G401 (cell line): ENCODE results near the gene LRRC4. TPM values are rescaled to one million over a fixed set of nuclear protein-coding genes. Genes with fewer than 3 reads are reported as not detected.

Experiments
- DNase-seq: peaks from one replicate; pipeline ENCODE4 v3.0.0-alpha.2; 2015; ENCODE audit warnings: low spot score
- in situ Hi-C: cut with HindIII; loops from 2 replicates; pipeline ENCODE4 v1.10.0; 2016; ENCODE audit warnings: low sequenced_read_pairs, mixed read lengths
- total RNA-seq: library from RNA; depleted of rRNA; stranded (reverse); fragments of >200 nt; shearing (Covaris generic); gene quantifications from 2 replicates; pipeline ENCODE4 v1.2.3, GENCODE V29; 2014; rRNA removed

LRRC4 gene, protein sequence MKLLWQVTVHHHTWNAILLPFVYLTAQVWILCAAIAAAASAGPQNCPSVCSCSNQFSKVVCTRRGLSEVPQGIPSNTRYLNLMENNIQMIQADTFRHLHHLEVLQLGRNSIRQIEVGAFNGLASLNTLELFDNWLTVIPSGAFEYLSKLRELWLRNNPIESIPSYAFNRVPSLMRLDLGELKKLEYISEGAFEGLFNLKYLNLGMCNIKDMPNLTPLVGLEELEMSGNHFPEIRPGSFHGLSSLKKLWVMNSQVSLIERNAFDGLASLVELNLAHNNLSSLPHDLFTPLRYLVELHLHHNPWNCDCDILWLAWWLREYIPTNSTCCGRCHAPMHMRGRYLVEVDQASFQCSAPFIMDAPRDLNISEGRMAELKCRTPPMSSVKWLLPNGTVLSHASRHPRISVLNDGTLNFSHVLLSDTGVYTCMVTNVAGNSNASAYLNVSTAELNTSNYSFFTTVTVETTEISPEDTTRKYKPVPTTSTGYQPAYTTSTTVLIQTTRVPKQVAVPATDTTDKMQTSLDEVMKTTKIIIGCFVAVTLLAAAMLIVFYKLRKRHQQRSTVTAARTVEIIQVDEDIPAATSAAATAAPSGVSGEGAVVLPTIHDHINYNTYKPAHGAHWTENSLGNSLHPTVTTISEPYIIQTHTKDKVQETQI
- total RNA-seq: 0.10 and 0.12 TPM in 2 replicates

DNA sequence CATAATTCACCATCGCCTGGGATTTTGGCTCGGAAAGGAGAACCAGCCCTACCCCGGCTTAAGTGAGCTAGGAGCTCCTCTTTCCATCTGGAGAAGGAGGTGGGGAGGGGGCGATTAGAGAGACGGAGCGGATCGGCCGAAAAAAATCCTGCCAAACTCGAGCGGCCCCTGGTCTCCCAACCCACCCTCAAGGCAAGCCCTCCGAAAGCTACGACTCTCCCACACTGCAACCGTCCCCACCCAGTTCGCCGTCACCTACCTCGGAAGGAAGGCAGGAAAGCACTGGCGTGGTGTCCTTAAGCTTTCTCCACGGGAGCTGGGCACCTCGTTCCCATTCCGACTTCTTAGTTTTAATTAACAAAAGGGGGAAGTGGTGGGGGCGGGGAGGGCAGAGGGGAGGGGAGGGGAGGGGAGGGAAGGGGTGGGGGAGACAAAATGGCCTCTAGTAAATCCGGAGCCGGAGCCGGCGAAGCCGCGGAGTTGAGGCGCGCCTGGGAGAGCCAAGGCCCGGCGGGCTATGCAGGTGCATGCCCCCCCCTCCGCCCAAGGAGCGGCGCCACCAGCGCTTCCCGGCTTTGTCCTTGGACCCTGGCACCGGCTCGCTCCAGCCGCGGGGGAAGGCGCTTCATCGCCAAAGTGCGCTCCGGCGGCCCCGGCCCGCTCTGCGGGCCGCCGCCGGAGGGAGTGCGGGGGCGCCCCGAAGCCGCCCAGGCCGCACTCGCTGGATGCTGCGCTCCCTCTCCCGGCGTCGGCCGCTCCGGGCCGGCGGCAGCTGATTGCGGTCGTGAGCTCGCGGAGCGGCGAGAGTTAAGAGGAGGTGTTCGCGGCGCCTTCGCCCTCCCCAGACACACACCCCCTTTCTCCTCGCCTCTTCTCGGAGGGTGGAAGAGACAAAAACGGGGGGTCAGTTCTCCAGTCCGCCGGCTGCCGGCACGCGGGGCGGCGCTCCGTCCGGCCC is at the start of gene LRRC4:
Gene LRRC4 (minus strand): TSS at position 784 of the 958 bp plus-strand sequence. CDS start 797 bp downstream, outside the sequence.
- peak; percentile 64 for DNase-seq
- in situ Hi-C loops: no loop called here

DNA sequence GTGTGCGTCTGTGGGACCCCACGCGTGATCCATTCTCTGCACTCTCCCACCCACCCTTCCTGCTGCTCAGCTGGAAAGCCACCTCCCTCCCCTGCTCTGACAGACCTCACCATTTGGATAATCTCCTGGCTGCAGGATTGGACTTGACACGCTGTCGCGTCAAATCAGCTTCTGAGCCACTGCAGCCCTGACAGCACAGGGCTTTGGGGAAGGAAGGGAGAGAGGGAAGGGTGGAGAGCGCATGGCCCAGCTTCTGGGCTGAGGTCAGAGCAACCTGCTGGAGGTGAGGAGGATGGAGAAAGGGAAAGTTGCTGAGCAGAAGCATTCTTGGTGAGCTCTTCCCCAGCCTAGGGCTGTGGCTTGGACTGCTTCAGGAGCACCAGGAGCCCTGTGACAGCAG is 48.9 kb upstream of the LRRC4 start:
- no peak for DNase-seq
- in situ Hi-C loops: no loop called here

DNA sequence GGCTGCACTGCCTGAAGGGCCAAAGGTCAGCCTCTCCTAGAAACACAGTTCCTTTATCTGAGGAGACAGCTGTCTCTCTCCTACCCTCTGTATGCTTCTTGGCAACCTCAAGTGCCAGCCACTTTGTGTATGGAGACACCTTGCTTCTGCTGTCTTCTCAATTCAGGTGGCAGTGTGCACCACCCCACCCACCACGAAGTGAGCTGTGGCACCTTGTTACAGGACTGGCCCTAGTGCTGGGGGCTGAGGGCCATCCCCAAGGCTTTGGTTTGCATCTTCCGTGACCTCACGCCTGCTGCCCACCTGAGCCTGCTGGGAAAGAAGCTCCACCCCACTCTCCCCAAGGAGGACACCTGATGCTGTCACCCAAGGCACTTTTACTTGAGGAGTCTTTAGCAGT is 47.1 kb upstream of the LRRC4 start:
- DNase-seq: no peak
- in situ Hi-C loops: no loop called here

DNA sequence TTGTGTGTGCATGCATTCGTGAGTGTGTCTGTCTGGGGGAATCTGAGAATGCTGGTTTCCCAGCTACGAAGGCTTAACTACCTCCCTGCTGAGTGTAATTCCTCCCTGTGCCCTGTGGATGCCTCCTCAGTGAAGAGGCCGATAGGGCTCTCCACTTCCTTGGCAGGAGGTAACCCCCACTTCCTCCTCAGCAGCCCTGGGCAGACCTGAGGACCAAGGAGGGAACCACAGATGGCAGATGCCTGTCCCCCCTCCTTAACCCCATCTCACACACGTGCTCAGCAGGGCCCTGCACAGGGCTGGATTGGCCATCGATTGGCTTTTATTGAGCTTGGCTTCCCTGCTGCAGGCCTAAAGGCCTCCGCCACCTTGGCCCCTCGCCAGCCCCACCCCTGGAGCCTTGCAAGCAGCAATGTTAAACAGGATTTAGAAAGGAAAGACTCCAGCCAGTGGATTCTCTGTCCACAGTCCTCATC is 45.6 kb upstream of the LRRC4 start:
- peak; percentile 52 for DNase-seq
- in situ Hi-C loops: no loop called here

DNA sequence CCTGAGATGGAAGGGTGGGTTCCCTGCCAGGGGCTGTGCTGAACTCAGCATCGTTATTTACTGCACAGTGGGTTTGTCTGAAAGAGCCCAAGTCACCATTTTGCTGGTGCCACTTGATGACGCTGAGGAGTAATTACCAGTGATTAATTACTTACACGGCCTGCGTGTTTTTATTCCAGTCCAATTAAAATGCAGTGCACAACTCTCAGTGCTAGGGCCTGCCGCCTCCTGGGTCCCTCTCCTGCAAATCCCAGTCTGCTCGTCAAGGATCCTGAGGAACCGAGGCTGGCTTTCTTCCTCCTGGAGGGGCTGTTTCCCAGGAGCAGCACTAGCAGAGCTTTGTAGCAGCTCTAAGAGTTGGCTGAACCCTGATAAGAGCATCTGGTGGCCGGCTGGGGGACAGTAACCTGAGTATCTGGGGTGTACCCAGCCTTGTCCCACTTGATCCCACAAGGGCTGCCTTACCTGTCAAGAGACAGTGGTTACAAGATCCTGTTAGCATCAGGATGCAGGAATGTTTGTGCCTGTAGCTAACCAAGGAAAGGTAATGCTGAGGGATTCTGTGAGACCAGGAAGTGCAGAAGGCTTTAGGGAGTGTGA is 45.1 kb upstream of the LRRC4 start:
- peak; percentile 50 for DNase-seq
- in situ Hi-C loops: no loop called here

DNA sequence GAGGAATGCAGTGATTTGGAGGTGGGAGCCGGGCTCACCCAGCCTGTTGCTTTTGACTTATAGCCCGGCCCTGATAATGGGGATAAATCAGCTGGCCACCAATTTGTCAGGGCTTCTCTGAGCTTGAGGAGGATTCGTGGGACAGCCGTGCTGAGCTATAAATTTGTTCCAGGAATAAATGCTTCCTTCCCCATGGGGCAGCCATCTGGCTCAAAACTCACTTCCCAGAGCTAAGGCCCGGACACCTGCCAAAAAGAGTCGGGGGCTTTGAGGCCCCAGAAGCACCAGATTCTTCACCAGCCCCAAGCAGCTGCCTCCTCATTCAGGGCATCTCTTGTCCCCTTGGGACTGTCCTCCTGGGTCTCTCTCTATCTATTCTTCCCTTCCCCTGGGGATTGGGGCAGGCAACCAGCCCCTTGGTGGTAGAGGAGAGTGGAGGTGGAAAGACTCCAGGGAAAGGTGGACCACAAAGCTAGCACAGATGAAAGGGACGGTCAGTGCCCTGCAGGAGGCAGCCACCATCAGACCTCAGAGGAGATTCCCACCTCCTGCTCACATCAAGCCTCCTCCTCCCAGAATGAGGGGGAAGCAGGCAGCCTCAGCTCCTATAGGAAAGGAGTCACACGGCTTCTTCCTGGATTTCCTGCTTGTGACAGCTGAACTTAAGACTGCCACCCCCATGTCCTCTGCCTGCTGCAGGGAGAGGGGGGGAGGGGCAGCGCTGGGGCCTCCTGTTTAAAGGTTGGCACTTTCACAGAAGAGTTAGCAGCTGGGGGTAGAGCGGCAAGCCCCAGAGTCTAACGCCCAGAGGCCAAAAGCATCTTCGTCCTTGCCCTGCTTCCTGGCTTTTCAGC is 44.2 kb upstream of the LRRC4 start:
- peak; percentile 40 for DNase-seq
- in situ Hi-C loops: no loop called here

- in situ Hi-C loops: no loop called here
- DNase-seq: no peak
These were observed 43.5 kb upstream of the LRRC4 start for GRCh38 chr7:128074736-128075135.

DNA sequence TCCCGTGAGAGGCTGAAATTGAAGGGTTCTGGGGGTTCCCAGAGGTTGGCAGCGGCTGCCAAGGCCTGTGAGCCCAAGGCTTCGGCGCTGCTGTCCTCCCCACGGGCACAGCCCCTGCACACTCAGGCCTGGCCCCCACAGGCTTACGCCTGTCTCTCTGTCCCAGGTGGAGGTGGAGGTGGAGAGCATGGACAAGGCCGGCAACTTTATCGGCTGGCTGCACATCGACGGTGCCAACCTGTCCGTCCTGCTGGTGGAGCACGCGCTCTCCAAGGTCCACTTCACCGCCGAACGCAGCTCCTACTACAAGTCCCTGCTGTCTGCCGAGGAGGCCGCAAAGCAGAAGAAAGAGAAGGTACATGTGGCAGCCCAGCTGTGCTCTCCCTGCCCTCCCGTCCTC is 43.1 kb upstream of the LRRC4 start:
- in situ Hi-C loops: no loop called here

GRCh38 chr7:128073671-128074310 is 42.6 kb upstream of the LRRC4 start:
- no peak for DNase-seq
- in situ Hi-C loops: no loop called here

More for the DNA sequence above, 43.1 kb upstream of the LRRC4 start:
- DNase-seq: no peak

DNA sequence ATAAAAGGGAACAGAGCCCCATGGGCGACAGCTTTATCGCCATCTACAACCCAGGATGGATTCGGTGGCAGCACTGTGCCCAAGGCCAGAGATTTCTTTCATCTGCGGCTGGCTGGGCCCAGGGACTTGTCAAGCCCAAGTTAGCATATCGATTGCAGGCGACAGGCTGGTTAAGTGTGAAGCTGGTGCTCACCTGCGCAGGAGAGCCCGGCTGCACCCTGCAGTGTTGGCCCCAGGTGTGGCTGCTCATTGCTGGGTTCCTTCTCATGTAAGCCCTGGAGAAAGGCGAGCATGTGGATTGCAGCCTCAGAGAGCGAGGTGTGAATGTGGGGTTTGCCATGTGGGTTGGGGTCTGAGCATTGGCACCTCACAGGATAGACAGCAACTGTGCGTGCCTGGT is 40.6 kb upstream of the LRRC4 start:
- in situ Hi-C loops: no loop called here
- no peak for DNase-seq

DNA sequence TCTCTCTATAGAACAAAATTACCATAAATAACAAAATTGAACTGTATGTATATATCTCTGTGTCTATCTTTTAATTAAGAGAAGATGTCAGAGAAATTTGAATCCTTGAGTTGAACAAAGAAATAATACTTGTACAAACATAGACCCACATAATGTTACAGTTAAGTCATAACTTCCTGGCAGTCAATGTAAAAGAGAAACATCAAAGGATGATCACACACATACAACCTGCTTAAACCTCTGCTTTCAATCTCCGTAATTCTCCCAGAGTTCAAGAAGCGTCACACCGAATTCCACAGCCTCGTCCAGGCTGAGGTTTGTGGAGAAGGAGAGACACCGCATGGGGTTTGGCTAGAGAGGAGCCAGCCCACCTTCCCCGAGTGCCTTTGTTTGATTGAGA is 40.1 kb upstream of the LRRC4 start:
- in situ Hi-C loops: no loop called here
- DNase-seq: no peak

- DNase-seq: no peak
- in situ Hi-C loops: no loop called here
These were observed 38.4 kb upstream of the LRRC4 start for GRCh38 chr7:128069373-128070364.

DNA sequence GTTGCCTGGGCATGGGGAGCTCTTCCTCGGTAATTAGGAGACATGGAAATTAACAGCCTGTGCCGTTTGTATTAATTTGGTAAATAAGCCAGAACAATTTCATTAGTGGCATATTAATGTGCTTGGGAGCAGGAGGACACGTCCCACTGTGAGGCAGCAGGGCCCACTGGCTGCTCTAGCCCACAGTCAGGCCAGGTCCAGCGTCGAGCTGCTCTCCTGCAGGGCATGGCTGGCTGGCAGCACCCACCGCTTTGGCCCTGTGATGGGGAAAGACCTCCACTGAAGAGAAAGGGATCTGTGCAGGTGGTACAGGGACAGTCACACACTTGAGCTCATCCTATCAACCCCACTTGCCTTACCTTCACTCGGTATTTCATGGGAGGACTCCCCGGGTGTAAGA is 37.5 kb upstream of the LRRC4 start:
- in situ Hi-C loops: no loop called here

DNA sequence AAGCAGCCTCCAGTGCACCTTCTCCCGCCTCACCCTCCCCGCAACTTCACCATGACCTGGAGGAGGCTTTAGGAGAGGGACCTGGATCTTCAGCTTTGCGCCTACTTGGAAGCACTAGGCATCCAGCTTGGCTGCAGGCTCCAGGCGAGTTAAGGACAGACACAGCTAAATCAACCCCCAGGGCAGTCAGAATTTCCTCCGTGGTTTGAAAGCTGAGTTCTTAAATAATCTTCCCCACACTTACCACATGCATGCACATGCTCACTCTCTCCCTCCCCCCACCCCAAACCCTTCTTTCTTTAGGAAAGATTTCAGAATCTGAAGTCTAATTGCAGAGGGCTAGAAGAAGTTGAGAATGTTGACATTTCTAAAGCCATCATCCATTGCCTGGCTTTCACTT is 36.7 kb upstream of the LRRC4 start:
- no peak for DNase-seq
- in situ Hi-C loops: no loop called here

More for the DNA sequence above, 37.5 kb upstream of the LRRC4 start:
- DNase-seq: no peak

GRCh38 chr7:128066858-128067257 is 35.6 kb upstream of the LRRC4 start:
- DNase-seq: no peak
- in situ Hi-C loops: no loop called here

GRCh38 chr7:128066395-128066794 is 35.2 kb upstream of the LRRC4 start:
- no peak for DNase-seq
- in situ Hi-C loops: no loop called here

DNA sequence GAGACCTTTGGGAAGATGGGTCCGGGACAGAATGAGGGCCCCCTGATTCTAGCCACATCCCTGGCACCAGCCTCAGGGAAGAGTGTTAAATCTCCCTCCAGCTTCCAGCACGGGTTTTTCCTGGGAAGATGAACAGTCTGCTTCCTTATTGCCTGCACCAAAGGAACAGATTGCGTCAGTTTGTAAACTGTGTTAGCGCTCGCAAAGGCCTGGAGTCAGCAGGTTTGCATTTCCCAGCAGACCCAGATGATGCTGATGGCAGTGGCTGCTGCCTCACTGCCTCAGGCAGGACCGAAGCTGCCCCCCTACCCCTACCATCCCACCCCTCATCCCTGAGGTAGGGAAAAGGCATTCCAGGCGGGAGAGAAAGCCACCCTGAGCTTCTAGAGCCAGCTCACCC is 34.6 kb upstream of the LRRC4 start:
- DNase-seq: peak; percentile 61
- in situ Hi-C loops: no loop called here
